Brain microvascular endothelial cell (primary cell): Measurements from ENCODE around the gene GET3.

Experiments used
- DNase-seq: peaks from one replicate; pipeline ENCODE4 v3.0.0-alpha.2; 2020
- H3K27ac ChIP-seq: fragments of 250-450 bp; sonication (Bioruptor Pico); 2 replicates; pipeline ENCODE4 v1.5.1; 2020; ENCODE audit warnings: mild to moderate bottlenecking, moderate library complexity
- H3K27me3 ChIP-seq: fragments of 250-450 bp; sonication (Bioruptor Pico); replicated peaks from 2 replicates; pipeline ENCODE4 v1.5.1; 2020; ENCODE audit warnings: mild to moderate bottlenecking
- H3K36me3 ChIP-seq: fragments of 250-450 bp; sonication (Bioruptor Pico); replicated peaks from 2 replicates; pipeline ENCODE4 v1.5.1; 2020; ENCODE audit warnings: mild to moderate bottlenecking
- H3K4me3 ChIP-seq: 2 replicates; pipeline ENCODE4 v1.5.1; 2011; ENCODE audit warnings: low read depth, mild to moderate bottlenecking, control low read depth, low read length, moderate library complexity
- CTCF ChIP-seq: IDR thresholded peaks from 2 replicates; pipeline ENCODE4 v1.5.1; 2011; ENCODE audit warnings: low read depth, mild to moderate bottlenecking, moderate library complexity, low read length, control low read depth, inconsistent platforms; ENCODE audit errors: missing control alignments
- in situ Hi-C: cut with HindIII; loops from 2 replicates; pipeline ENCODE4 v1.10.0; 2017; ENCODE audit warnings: low sequenced_read_pairs, low pct_ligation_motif_present

GET3 gene

GRCh38 chr19:12730064-12730463, 7.2 kb upstream of the GET3 start:
- H3K36me3 ChIP-seq, result peaks cover 37% of the 10 kb centered on the region
- H3K27ac ChIP-seq, result no peak overlapping the region
- no peak overlapping the region for H3K4me3 ChIP-seq
- no peaks in the 10 kb centered on the region for H3K27me3 ChIP-seq
- in situ Hi-C loops, result no loop called here
- DNase-seq, result no peak
- TF ChIP-seq CTCF, result no peak

DNA sequence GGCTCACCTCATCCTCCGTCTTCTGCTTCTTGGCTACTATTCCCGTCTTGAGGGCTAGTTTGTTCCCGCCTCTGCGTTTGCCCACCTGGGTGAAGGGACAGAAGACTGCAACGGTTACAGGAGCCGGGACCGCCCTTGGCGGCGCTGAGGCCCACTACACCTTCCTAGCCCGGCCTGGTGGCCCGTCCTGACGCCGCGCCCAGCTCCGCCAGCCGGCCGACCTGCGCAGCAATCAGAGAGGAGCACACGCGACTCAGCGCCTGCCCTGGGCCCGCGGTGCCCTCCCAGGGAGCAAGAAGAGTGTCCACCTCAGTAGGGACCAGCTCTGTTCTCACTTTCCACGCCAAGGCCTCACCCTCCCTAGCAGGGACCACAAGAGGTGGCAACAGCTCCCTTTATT, 6.0 kb upstream of the GET3 start:
- Histone ChIP-seq H3K36me3 (peaks cover 37% of the 10 kb centered on the region), H3K27me3 (no peaks in the 10 kb centered on the region), H3K27ac (no peak overlapping the region), H3K4me3 (no peak overlapping the region)
- no peak for DNase-seq
- in situ Hi-C loops, result no loop called here
- no peak for TF ChIP-seq CTCF

DNA sequence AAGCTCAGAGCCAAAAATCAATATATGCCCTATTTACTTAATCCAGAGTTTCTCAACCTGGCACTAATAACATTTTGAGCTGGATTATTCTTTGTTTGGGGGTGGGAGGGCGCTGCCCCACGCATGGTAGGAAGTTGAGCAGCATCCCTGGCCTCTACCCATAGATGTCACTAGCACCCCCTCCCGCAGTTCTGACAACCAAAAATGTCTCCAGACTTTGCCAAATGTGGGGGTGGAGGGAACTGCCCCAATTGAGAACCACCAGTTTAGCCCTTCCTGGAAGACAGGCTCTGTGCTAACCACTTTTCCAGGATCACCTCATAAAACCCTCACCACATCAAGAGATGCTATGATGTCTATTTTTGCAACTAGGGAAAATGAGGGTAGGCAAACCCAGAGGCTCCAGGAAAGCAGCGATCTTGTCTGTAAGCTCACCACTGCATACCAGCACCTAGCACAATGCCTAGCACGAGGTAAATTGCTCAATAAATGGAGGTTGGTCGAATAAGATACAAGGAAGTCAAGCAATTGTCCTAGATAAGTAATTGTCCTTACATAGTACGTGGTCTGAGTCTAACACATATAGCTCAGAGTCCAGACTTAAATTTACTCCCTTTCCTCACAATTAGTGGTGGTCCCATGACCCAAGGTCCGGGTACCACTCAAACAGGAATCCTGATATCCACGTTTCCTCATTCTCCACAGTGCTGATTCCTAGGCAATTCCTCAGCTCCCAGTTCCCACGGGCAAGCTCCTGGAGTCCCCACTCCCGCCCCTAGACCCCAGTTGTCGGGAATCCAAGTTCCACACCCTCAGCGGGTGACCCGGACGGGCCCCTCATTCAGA, 3.7 kb upstream of the GET3 start:
- H3K36me3 ChIP-seq, result peaks cover 28% of the 10 kb centered on the region
- H3K4me3 ChIP-seq, result peak overlapping the region; percentile 94
- DNase-seq, result no peak
- peak; percentile 70 for TF ChIP-seq CTCF
- H3K27ac ChIP-seq, result peak overlapping the region; percentile 89
- no peaks in the 10 kb centered on the region for H3K27me3 ChIP-seq
- in situ Hi-C loops, result no loop called here

DNA sequence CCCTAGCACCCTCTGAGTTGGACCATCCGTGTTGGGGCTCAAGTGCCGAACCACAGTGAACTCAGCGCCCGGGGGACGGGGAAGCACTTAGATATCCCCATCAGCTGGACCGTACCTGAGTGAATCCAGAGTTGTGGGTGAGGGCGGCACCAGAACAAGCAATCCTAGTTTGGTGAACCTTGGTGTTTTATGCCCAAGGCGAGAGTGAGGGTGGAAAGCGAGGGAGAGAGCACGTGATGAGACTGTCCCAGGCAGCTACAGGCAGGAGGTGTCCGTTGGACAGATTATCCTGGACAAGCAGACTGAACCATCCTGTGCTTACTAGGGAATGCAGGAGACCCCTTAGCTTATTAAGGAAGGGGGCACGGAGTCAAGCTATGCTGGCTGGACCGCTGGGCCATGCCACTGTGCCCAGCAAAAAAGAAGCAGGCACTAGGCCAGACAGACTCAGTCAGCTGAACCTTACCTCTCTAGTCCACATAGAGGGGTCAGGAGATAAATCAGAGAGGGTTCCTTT, 596 bp downstream of the GET3 start:
- peak overlapping the region; percentile 97 for H3K4me3 ChIP-seq
- TF ChIP-seq CTCF, result no peak
- peak overlapping the region; percentile 96 for H3K27ac ChIP-seq
- H3K36me3 ChIP-seq, result no peaks in the 10 kb centered on the region
- in situ Hi-C loops, result no loop called here
- DNase-seq, result no peak
- no peaks in the 10 kb centered on the region for H3K27me3 ChIP-seq

- DNase-seq, result peak; percentile 33
- in situ Hi-C loops, result no loop called here
- Histone ChIP-seq H3K27ac (no peak overlapping the region), H3K4me3 (no peak overlapping the region), H3K27me3 (no peaks in the 10 kb centered on the region), H3K36me3 (peaks cover 20% of the 10 kb centered on the region)
- no peak for TF ChIP-seq CTCF
These were observed 8.0 kb downstream of the GET3 start for GRCh38 chr19:12745166-12745897.
